ENCODE measurements around the gene PARM1.

DNA sequence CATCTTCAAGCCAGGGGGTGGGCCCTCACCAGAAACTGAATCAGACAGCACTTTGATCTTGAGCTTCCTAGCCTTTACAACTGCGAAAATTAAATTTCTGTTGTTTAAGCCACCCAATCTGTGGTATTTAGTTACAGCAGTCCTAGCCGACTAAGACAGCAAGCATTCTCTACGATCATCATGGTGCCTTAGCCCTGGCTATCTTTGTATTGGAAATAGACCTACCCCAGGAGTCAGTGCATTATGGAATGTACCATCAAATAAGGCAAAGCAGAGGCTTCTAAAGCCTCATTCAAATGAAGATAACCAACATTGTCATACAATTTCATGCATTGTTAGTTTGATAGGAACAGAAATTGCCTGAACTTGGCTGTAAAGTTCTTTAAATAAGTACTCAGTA is 75.0 kb downstream of the PARM1 start:
- TF ChIP-seq, protein P1, sequence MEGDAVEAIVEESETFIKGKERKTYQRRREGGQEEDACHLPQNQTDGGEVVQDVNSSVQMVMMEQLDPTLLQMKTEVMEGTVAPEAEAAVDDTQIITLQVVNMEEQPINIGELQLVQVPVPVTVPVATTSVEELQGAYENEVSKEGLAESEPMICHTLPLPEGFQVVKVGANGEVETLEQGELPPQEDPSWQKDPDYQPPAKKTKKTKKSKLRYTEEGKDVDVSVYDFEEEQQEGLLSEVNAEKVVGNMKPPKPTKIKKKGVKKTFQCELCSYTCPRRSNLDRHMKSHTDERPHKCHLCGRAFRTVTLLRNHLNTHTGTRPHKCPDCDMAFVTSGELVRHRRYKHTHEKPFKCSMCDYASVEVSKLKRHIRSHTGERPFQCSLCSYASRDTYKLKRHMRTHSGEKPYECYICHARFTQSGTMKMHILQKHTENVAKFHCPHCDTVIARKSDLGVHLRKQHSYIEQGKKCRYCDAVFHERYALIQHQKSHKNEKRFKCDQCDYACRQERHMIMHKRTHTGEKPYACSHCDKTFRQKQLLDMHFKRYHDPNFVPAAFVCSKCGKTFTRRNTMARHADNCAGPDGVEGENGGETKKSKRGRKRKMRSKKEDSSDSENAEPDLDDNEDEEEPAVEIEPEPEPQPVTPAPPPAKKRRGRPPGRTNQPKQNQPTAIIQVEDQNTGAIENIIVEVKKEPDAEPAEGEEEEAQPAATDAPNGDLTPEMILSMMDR (IDR thresholded peaks at IDR 0.05; ENCODE audit: poor library complexity), result no peak
- no peak for TF ChIP-seq EZH2 (IDR thresholded peaks at IDR 0.05; ENCODE audit: borderline replicate concordance)

Measured in hepatocyte (in vitro differentiated cells).